SK-N-MC (cell line): ENCODE results near the gene CCDC190.

ENCODE experiments used
- DNase-seq: peaks from one replicate; pipeline ENCODE4 v3.0.0-alpha.2; 2011; ENCODE audit warnings: low read depth, low spot score
- H3K27ac ChIP-seq: fragments of 200-600 bp; sonication (generic); 2 replicates; pipeline ENCODE4 v1.5.1; 2016; ENCODE audit warnings: mixed run types
- H3K36me3 ChIP-seq: fragments of 200-600 bp; sonication (generic); 2 replicates; pipeline ENCODE4 v1.6.1; 2017; ENCODE audit warnings: antibody characterized with exemption, low read length, mixed read lengths; ENCODE audit not compliant: insufficient read depth
- H3K4me3 ChIP-seq: fragments of 200-600 bp; sonication (generic); 2 replicates; pipeline ENCODE4 v1.5.1; 2016
- H3K9ac ChIP-seq: fragments of 200-600 bp; sonication (generic); 2 replicates; pipeline ENCODE4 v1.8.0; 2017; ENCODE audit warnings: mixed run types, mixed read lengths; ENCODE audit not compliant: insufficient read length
- H3K9me3 ChIP-seq: fragments of 200-600 bp; sonication (generic); 2 replicates; pipeline ENCODE4 v1.6.1; 2017; ENCODE audit warnings: low read depth, mild to moderate bottlenecking, antibody characterized with exemption, low read length, moderate library complexity, mixed read lengths
- EZH2 ChIP-seq: fragments of 200-600 bp; sonication (generic); IDR thresholded peaks from one replicate; pipeline ENCODE4 v1.6.1; 2017; ENCODE audit warnings: antibody characterized with exemption
- FOXP2 ChIP-seq: optimal IDR thresholded peaks from 2 replicates; pipeline ENCODE3; 2011; ENCODE audit warnings: mild to moderate bottlenecking, moderate library complexity; ENCODE audit not compliant: insufficient read depth; ENCODE audit errors: extremely low read length, control extremely low read depth
- POLR2AphosphoS5 ChIP-seq: IDR thresholded peaks from 2 replicates; pipeline ENCODE4 v1.6.1; 2012; ENCODE audit warnings: mild to moderate bottlenecking, low read depth, low read length, borderline replicate concordance

CCDC190 gene

DNA sequence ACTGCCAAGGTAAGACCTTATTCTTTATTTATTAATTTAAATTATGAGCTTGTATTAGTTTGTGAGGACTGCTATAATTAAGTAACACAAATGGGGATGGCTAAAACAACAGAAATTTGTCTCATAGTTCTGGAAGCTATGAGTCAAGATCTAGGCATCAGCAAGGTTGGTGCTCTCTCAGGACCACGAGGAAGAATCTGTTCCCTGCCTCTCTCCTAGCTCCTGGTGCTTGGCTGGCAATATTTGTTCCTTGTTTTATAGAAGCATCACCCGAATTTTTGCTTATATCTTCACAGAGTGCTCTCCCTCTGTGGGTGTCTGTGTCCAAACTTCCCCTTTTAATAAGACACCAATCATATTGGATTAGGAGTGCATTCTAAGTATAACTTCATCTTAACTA, 41.4 kb upstream of the CCDC190 start:
- DNase-seq, result no peak
- H3K27ac ChIP-seq, result no peak overlapping the region
- H3K9ac ChIP-seq, result no peak overlapping the region
- TF ChIP-seq POLR2AphosphoS5, result no peak
- TF ChIP-seq EZH2, result no peak
- no peak for TF ChIP-seq FOXP2
- H3K9me3 ChIP-seq, result no peaks in the 10 kb centered on the region
- no peak overlapping the region for H3K4me3 ChIP-seq
- no peaks in the 10 kb centered on the region for H3K36me3 ChIP-seq

DNA sequence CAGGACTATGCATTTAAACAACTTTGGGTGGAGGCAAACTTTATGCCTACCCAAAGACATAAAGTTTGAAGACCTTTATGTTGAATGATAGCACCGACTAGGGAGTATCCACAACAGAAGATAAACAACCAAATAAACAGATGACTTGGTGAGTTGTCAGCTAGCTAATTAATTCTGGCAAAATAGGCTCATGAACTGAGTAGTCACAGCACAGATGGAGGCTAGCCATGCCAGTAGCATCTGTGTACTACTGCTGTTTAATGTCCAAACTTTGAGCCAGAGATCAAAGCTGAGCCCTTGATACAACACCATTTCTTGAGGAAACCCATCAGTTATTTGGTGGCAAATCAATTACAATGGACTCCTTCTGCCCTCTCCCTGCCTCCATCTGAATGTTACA, 40.3 kb upstream of the CCDC190 start:
- no peaks in the 10 kb centered on the region for H3K36me3 ChIP-seq
- H3K4me3 ChIP-seq, result no peak overlapping the region
- TF ChIP-seq EZH2 (no peak), POLR2AphosphoS5 (no peak), FOXP2 (no peak)
- H3K9ac ChIP-seq, result no peak overlapping the region
- no peaks in the 10 kb centered on the region for H3K9me3 ChIP-seq
- H3K27ac ChIP-seq, result no peak overlapping the region
- DNase-seq, result no peak

DNA sequence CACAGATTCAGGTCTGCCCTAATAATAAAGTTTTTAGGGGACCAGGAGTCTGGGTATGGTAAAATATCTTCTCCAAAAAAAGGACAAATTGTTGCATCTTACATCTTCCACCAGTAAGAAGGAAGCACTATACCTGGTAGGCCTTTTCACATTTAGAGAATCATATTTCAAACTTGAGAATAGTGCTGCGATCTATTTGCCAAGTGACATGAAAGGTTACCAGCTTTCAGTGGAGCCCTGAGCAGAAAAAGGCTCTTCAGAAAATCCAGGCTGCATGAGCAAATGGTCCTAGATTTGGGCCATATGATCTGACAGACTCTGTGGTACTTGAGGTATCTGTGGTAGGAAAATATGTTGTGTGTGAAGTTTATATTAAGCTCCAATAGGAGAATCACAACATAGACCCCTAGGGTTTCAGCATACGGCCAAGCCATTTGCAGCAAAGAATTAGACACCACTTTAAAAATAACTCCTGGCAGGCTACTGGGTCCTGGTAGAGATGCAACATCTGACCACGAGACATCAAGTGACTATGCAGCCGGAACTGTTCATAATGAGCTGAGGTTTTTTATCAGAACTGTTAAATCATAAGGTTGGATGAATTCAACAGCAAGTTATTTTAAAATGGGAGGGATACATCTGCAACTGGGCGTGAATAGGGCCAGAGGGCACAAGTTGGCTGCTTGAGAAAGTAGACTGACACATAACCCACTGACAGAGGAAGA, 38.6 kb upstream of the CCDC190 start:
- Histone ChIP-seq H3K9ac (no peak overlapping the region), H3K27ac (no peak overlapping the region), H3K9me3 (no peaks in the 10 kb centered on the region), H3K36me3 (no peaks in the 10 kb centered on the region), H3K4me3 (no peak overlapping the region)
- DNase-seq, result no peak
- no peak for TF ChIP-seq EZH2
- TF ChIP-seq POLR2AphosphoS5, result no peak
- TF ChIP-seq FOXP2, result no peak

DNA sequence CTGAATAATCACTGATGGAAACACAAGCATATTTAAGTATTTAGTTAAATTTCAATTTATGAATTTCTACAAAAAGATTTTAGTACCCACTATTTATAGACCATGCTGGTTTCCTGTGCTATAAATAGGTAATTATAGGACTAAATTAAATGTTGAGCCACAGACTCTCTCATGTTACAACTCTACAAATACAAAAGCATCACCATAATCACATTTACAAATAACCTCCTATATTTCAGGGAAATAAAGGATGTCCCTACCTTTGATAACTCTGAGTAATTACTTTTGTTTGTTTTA, 32.6 kb upstream of the CCDC190 start:
- H3K36me3 ChIP-seq, result no peaks in the 10 kb centered on the region
- DNase-seq, result no peak
- H3K9me3 ChIP-seq, result no peaks in the 10 kb centered on the region
- no peak for TF ChIP-seq EZH2
- TF ChIP-seq POLR2AphosphoS5, result no peak
- no peak for TF ChIP-seq FOXP2
- H3K27ac ChIP-seq, result no peak overlapping the region
- no peak overlapping the region for H3K9ac ChIP-seq
- no peak overlapping the region for H3K4me3 ChIP-seq

DNA sequence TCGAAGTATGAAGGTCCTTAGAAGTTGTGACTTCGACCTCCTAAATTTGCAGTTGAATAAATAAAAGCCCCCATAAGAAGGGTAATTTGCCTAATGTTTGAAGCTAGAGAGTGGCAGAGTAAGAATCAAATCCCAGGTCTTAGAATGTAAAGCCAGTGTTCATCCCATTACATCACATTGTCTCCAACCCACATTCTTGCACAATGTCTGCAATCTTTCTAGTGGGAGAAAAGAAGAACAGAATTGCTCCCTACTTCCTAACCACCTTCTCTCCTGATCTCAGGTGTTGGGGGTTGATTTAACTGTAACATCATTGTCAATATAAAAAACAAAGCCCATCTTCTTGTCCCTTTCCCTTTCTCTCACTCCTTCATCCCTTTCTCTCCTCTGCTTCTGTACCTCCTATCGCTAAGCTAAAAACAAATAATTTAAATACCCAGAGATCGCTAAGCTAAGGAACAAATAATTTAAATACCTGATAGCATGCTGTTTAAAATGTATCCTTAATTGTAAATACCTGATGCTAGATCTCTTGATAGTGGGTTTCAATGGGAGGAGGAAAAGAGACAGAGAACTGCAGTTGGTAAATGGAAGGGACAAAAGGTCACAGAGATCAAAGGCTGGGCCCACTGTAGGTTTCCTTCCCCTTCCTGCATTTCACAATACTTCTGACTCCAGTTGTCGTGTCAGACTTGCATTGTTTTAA, 32.1 kb upstream of the CCDC190 start:
- TF ChIP-seq EZH2, result no peak
- TF ChIP-seq FOXP2, result no peak
- no peak for TF ChIP-seq POLR2AphosphoS5
- Histone ChIP-seq H3K4me3 (no peak overlapping the region), H3K36me3 (no peaks in the 10 kb centered on the region), H3K9ac (no peak overlapping the region), H3K9me3 (no peaks in the 10 kb centered on the region), H3K27ac (no peak overlapping the region)
- no peak for DNase-seq

DNA sequence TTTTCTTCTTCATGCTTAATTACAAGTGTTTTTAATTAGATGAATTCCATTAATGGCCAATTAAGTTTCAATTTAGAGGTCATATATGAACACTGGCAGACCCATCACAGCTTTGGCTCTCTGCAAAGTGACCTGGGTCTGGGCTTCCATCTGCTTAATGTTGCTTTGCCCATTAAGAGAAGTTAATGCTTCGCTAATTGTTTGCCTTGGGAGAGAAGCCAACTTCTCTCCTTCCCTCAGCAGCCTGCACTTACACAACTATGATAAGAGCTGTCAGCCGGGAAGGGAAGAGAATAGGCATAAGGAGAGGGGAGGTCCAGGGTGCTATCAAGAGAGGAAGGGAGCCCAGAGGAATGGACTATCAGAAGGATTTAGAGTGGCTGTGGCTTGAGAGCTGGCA, 29.0 kb upstream of the CCDC190 start:
- TF ChIP-seq EZH2 (no peak), POLR2AphosphoS5 (no peak), FOXP2 (no peak)
- H3K27ac ChIP-seq, result no peak overlapping the region
- H3K9ac ChIP-seq, result no peak overlapping the region
- H3K36me3 ChIP-seq, result no peaks in the 10 kb centered on the region
- no peak overlapping the region for H3K4me3 ChIP-seq
- DNase-seq, result no peak
- H3K9me3 ChIP-seq, result no peaks in the 10 kb centered on the region

DNA sequence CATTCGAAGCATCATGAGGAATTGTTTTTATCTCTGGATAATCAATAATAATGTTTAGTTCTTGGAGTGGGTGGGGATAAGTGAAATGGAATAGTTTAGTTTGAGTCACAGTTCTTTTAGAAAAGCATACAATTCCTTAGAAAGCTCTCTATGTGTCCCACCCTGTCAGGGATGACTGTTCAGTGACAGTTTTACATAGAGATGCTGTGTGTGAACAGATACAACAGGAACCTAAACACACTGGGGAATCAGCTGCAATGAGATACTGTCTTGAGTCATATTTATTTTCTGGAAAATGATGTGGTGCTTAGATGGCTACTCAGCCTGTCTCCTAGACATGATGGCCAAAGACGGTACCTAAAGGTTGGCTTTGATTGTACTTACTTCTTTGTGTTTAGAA, 25.7 kb upstream of the CCDC190 start:
- H3K9ac ChIP-seq, result no peak overlapping the region
- no peak overlapping the region for H3K27ac ChIP-seq
- TF ChIP-seq POLR2AphosphoS5 (no peak), EZH2 (no peak), FOXP2 (no peak)
- DNase-seq, result no peak
- no peak overlapping the region for H3K4me3 ChIP-seq
- H3K9me3 ChIP-seq, result no peaks in the 10 kb centered on the region
- no peaks in the 10 kb centered on the region for H3K36me3 ChIP-seq

DNA sequence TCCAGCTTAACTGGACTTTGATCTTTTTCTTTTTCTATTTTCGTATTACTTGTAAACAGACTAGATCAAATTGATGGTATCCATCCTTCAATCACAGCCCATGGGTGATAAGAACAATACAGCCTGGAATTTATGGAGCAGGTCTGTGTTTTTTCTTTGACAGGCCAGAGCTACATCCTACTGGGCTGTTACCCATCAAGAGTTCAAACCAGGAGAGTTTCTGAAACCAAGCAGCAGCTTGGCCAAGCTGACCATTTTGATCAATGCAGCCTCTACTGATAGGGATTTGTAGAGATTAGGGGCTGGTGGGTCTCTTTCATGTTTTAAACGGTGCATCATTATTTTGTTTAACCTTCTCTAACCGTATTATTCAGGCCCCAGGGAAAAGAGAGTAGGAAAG, 24.3 kb upstream of the CCDC190 start:
- Histone ChIP-seq H3K9ac (no peak overlapping the region), H3K27ac (no peak overlapping the region), H3K9me3 (no peaks in the 10 kb centered on the region), H3K4me3 (no peak overlapping the region), H3K36me3 (no peaks in the 10 kb centered on the region)
- DNase-seq, result no peak
- TF ChIP-seq POLR2AphosphoS5 (no peak), FOXP2 (no peak), EZH2 (no peak)
